HG03097 (cell line): Measurements from ENCODE around the gene TSPY3.
"Not testable (repeated sequence)": the region's sequence is repeated elsewhere in the genome, so short reads cannot be mapped to it uniquely, and the experiment has no call there.

Experiments used
- ATAC-seq: cut with Tn5 transposase; IDR thresholded peaks from one replicate; pipeline ENCODE4 v1.9.1; 2021; ENCODE audit not compliant: unreplicated experiment, low FRiP score

Gene TSPY3, protein sequence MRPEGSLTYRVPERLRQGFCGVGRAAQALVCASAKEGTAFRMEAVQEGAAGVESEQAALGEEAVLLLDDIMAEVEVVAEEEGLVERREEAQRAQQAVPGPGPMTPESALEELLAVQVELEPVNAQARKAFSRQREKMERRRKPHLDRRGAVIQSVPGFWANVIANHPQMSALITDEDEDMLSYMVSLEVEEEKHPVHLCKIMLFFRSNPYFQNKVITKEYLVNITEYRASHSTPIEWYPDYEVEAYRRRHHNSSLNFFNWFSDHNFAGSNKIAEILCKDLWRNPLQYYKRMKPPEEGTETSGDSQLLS

DNA sequence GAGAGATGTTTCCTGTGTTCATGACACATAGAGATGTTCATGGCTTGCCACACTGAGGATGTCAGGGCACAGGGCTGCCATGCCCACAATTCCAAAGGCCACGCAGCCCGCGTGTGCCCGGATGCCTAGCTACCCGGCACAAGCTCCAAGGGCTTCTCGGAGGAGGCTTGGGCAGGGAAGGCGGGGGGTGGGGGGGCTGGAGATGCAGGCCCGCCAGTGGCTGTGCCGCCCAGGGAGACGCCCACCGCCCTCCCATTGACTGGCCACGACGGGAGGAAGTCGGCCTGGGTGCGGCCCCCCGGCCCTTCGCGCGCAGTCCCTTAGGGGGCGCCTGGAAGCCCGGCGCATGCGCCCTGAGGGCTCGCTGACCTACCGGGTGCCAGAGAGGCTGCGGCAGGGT, at the start of gene TSPY3:
TSS of gene TSPY3 (plus strand) at position 301 of the 400 bp plus-strand sequence. CDS start at position 347, 46 bp downstream.
- not testable (repeated sequence) for ATAC-seq

DNA sequence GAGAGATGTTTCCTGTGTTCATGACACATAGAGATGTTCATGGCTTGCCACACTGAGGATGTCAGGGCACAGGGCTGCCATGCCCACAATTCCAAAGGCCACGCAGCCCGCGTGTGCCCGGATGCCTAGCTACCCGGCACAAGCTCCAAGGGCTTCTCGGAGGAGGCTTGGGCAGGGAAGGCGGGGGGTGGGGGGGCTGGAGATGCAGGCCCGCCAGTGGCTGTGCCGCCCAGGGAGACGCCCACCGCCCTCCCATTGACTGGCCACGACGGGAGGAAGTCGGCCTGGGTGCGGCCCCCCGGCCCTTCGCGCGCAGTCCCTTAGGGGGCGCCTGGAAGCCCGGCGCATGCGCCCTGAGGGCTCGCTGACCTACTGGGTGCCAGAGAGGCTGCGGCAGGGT, 40.7 kb upstream of the TSPY3 start, which contains the start of gene TSPY8:
TSS of gene TSPY8 (plus strand) at position 301 of the 400 bp plus-strand sequence. CDS start at position 347, 46 bp downstream.
- not testable (repeated sequence) for ATAC-seq

DNA sequence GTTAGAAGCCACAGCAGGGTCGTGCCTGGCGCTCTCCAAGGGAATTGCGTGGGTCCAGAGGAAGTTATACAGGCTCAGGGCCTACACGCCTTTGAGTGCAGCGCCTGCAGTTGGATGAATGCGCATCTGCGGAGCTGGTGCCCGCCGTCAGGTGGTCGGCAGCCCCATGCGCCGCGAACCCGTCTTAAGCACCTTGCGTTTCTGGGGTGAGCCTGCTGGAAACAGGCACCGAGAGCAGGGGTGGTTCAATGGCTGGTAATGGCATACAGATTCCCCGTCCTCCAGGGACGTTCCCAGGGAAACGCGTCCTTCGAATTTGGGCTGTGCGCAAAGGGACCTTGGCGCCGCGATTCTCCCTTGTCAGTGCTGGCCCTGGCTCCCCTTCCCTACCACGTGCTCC, 1.7 kb upstream of the TSPY3 start:
- ATAC-seq = not testable (repeated sequence)
